ENCODE results near the gene PCSK2. TPM values are rescaled to one million over a fixed set of nuclear protein-coding genes. Genes with fewer than 3 reads are reported as not detected.

The PCSK2 gene
- total and polyA plus RNA-seq, 4 donors = 0.08 to 0.14 (median 0.09) TPM; not detected in 1

GRCh38 chr20:17466641-17467040, 239.8 kb downstream of the PCSK2 start:
- no peaks in the 10 kb centered on the region for H3K27me3 ChIP-seq (ENCODE audit: control insufficient read depth in 4 of 4, insufficient read depth in 4 of 4, low read length in 3 of 4)
- no peaks in the 10 kb centered on the region for H3K4me1 ChIP-seq (ENCODE audit: control insufficient read depth in 4 of 4, insufficient read depth in 4 of 4, low read length in 3 of 4)
- TF ChIP-seq NR2F2 (IDR thresholded peaks at IDR 0.05) (no peak), FOXA2 (IDR thresholded peaks at IDR 0.05) (no peak), HNF4A (conservative IDR thresholded peaks at IDR 0.05) (no peak), JUND (IDR thresholded peaks at IDR 0.05) (no peak)
- TF ChIP-seq, protein P1, sequence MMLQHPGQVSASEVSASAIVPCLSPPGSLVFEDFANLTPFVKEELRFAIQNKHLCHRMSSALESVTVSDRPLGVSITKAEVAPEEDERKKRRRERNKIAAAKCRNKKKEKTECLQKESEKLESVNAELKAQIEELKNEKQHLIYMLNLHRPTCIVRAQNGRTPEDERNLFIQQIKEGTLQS (IDR thresholded peaks at IDR 0.05) = no peak
- TF ChIP-seq, protein P2, sequence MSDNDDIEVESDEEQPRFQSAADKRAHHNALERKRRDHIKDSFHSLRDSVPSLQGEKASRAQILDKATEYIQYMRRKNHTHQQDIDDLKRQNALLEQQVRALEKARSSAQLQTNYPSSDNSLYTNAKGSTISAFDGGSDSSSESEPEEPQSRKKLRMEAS (IDR thresholded peaks at IDR 0.05) = no peak
- no peak for DNase-seq (ENCODE audit: low spot score)
- H3K36me3 ChIP-seq (ENCODE audit: control insufficient read depth in 4 of 4, insufficient read depth in 3 of 4, low read depth in 1 of 4, low read length in 3 of 4) = no peaks in the 10 kb centered on the region
- WGBS = 84% methylated on average over 7 of the region's 7 CpGs
- H3K9me3 ChIP-seq (ENCODE audit: control insufficient read depth in 4 of 4, low read length in 3 of 4) = peaks cover 0 to 2% (median 0%) of the 10 kb centered on the region in 4 donors
- H3K4me3 ChIP-seq (ENCODE audit: low read depth in 1 of 3, low read length in 3 of 3) = no peak overlapping the region
- H3K27ac ChIP-seq (ENCODE audit: low read depth in 1 of 2, low read length in 2 of 2) = no peak overlapping the region
- no peak overlapping the region for H3K9ac ChIP-seq (ENCODE audit: low read depth in 1 of 2, low read length in 2 of 2)

GRCh38 chr20:17467120-17467655, 240.3 kb downstream of the PCSK2 start:
- H3K4me3 ChIP-seq (ENCODE audit: low read depth in 1 of 3, low read length in 3 of 3) = no peak overlapping the region
- no peak for DNase-seq (ENCODE audit: low spot score)
- 75% methylated on average over 4 of the region's 4 CpGs for WGBS

GRCh38 chr20:17468073-17468840, 241.4 kb downstream of the PCSK2 start:
- WGBS = 89% methylated on average over 24 of the region's 24 CpGs
- Histone ChIP-seq H3K9me3 (ENCODE audit: control insufficient read depth in 4 of 4, low read length in 3 of 4) (no peaks in the 10 kb centered on the region), H3K4me3 (ENCODE audit: low read depth in 1 of 3, low read length in 3 of 3) (no peak overlapping the region), H3K27ac (ENCODE audit: low read depth in 1 of 2, low read length in 2 of 2) (no peak overlapping the region), H3K4me1 (ENCODE audit: control insufficient read depth in 4 of 4, insufficient read depth in 4 of 4, low read length in 3 of 4) (no peaks in the 10 kb centered on the region), H3K27me3 (ENCODE audit: control insufficient read depth in 4 of 4, insufficient read depth in 4 of 4, low read length in 3 of 4) (no peaks in the 10 kb centered on the region), H3K36me3 (ENCODE audit: control insufficient read depth in 4 of 4, insufficient read depth in 3 of 4, low read depth in 1 of 4, low read length in 3 of 4) (no peaks in the 10 kb centered on the region), H3K9ac (ENCODE audit: low read depth in 1 of 2, low read length in 2 of 2) (no peak overlapping the region)
- no peak for DNase-seq (ENCODE audit: low spot score)
- no peak for TF ChIP-seq HNF4G (IDR thresholded peaks at IDR 0.05)
- no peak for TF ChIP-seq CTCF (IDR thresholded peaks at IDR 0.05; ENCODE audit: low read depth, low read length, missing input control)

More at GRCh38 chr20:17467120-17467655, 240.3 kb downstream of the PCSK2 start:
- H3K36me3 ChIP-seq (ENCODE audit: control insufficient read depth in 4 of 4, insufficient read depth in 3 of 4, low read depth in 1 of 4, low read length in 3 of 4) = no peaks in the 10 kb centered on the region
- TF ChIP-seq CTCF (IDR thresholded peaks at IDR 0.05; ENCODE audit: low read depth, low read length, missing input control) (no peak), EGR1 (IDR thresholded peaks at IDR 0.05; ENCODE audit: low read depth in 2 of 2) (no peak), HNF4A (conservative IDR thresholded peaks at IDR 0.05) (no peak), NR2F2 (IDR thresholded peaks at IDR 0.05) (no peak)
- TF ChIP-seq, protein P2 (IDR thresholded peaks at IDR 0.05) = no peak
- no peak overlapping the region for H3K9ac ChIP-seq (ENCODE audit: low read depth in 1 of 2, low read length in 2 of 2)
- no peaks in the 10 kb centered on the region for H3K4me1 ChIP-seq (ENCODE audit: control insufficient read depth in 4 of 4, insufficient read depth in 4 of 4, low read length in 3 of 4)
- no peak overlapping the region for H3K27ac ChIP-seq (ENCODE audit: low read depth in 1 of 2, low read length in 2 of 2)
- H3K9me3 ChIP-seq (ENCODE audit: control insufficient read depth in 4 of 4, low read length in 3 of 4) = peaks cover 0 to 2% (median 0%) of the 10 kb centered on the region in 4 donors
- no peaks in the 10 kb centered on the region for H3K27me3 ChIP-seq (ENCODE audit: control insufficient read depth in 4 of 4, insufficient read depth in 4 of 4, low read length in 3 of 4)

All from liver (tissue), 9 donors.